ENCODE measurements around the gene TAL1. TPM values are rescaled to one million over a fixed set of nuclear protein-coding genes. Genes with fewer than 3 reads are reported as not detected.
"Not testable (repeated sequence)": the region's sequence is repeated elsewhere in the genome, so short reads cannot be mapped to it uniquely, and the experiment has no call there.

Gene TAL1
- total and polyA plus RNA-seq, 4 donors, result 6.4 to 9.6 (median 9.0) TPM

GRCh38 chr1:47207803-47208373, 24.1 kb downstream of the TAL1 start:
- Histone ChIP-seq H3K9me3 (ENCODE audit: control insufficient read depth in 4 of 4, insufficient read depth in 3 of 4, low read length in 3 of 4) (no peaks in the 10 kb centered on the region), H3K9ac (ENCODE audit: insufficient read depth in 1 of 2, low read length in 2 of 2) (no peak overlapping the region), H3K27me3 (ENCODE audit: control insufficient read depth in 3 of 3, insufficient read depth in 3 of 3, low read length in 2 of 3) (peaks cover 0 to 24% (median 0%) of the 10 kb centered on the region in 3 donors), H3K27ac (ENCODE audit: low read depth in 1 of 2, low read length in 1 of 2) (no peak overlapping the region), H3K4me1 (ENCODE audit: control insufficient read depth in 5 of 5, insufficient read depth in 5 of 5, low read length in 5 of 5) (peaks cover 0 to 4% (median 0%) of the 10 kb centered on the region in 5 donors), H3K36me3 (ENCODE audit: control insufficient read depth in 4 of 4, insufficient read depth in 4 of 4, low read length in 4 of 4) (no peaks in the 10 kb centered on the region), H3K4me3 (no peak overlapping the region)
- ATAC-seq (ENCODE audit: insufficient read depth, low FRiP score), result no peak
- TF ChIP-seq CTCF (IDR thresholded peaks at IDR 0.05; ENCODE audit: control extremely low read depth, extremely low read depth), result no peak
- DNase-seq, result no peak
- WGBS, 2 donors, result 77 to 87% methylated on average over 8 of the region's 8 CpGs

- no peak for ATAC-seq (ENCODE audit: insufficient read depth, low FRiP score)
- Histone ChIP-seq H3K27me3 (ENCODE audit: control insufficient read depth in 3 of 3, insufficient read depth in 3 of 3, low read length in 2 of 3) (peaks cover 0 to 24% (median 2%) of the 10 kb centered on the region in 3 donors), H3K9me3 (ENCODE audit: control insufficient read depth in 4 of 4, insufficient read depth in 3 of 4, low read length in 3 of 4) (no peaks in the 10 kb centered on the region), H3K27ac (ENCODE audit: low read depth in 1 of 2, low read length in 1 of 2) (no peak overlapping the region), H3K4me3 (no peak overlapping the region), H3K9ac (ENCODE audit: insufficient read depth in 1 of 2, low read length in 2 of 2) (no peak overlapping the region), H3K36me3 (ENCODE audit: control insufficient read depth in 4 of 4, insufficient read depth in 4 of 4, low read length in 4 of 4) (no peaks in the 10 kb centered on the region), H3K4me1 (ENCODE audit: control insufficient read depth in 5 of 5, insufficient read depth in 5 of 5, low read length in 5 of 5) (no peaks in the 10 kb centered on the region)
- 92 to 96% methylated on average over 5 of the region's 5 CpGs for WGBS, 2 donors
- TF ChIP-seq CTCF (IDR thresholded peaks at IDR 0.05; ENCODE audit: control extremely low read depth, extremely low read depth), result no peak
- DNase-seq, result no peak
These were observed 26.1 kb downstream of the TAL1 start for GRCh38 chr1:47205918-47206317.

- H3K27me3 ChIP-seq (ENCODE audit: control insufficient read depth in 3 of 3, insufficient read depth in 3 of 3, low read length in 2 of 3), result peaks cover 0 to 19% (median 2%) of the 10 kb centered on the region in 3 donors
- 17 to 18% methylated on average over 2 of the region's 2 CpGs for WGBS, 2 donors
- H3K4me3 ChIP-seq; H3K9ac ChIP-seq (ENCODE audit: insufficient read depth in 1 of 2, low read length in 2 of 2); H3K9me3 ChIP-seq (ENCODE audit: control insufficient read depth in 4 of 4, insufficient read depth in 3 of 4, low read length in 3 of 4); DNase-seq; H3K36me3 ChIP-seq (ENCODE audit: control insufficient read depth in 4 of 4, insufficient read depth in 4 of 4, low read length in 4 of 4); ATAC-seq (ENCODE audit: insufficient read depth, low FRiP score); H3K4me1 ChIP-seq (ENCODE audit: control insufficient read depth in 5 of 5, insufficient read depth in 5 of 5, low read length in 5 of 5); H3K27ac ChIP-seq (ENCODE audit: low read depth in 1 of 2, low read length in 1 of 2): not testable (repeated sequence)
These were observed 28.5 kb downstream of the TAL1 start for GRCh38 chr1:47203504-47203903.

- Histone ChIP-seq H3K27me3 (ENCODE audit: control insufficient read depth in 3 of 3, insufficient read depth in 3 of 3, low read length in 2 of 3) (peaks cover 0 to 12% (median 2%) of the 10 kb centered on the region in 3 donors), H3K9ac (ENCODE audit: insufficient read depth in 1 of 2, low read length in 2 of 2) (no peak overlapping the region), H3K9me3 (ENCODE audit: control insufficient read depth in 4 of 4, insufficient read depth in 3 of 4, low read length in 3 of 4) (no peaks in the 10 kb centered on the region), H3K36me3 (ENCODE audit: control insufficient read depth in 4 of 4, insufficient read depth in 4 of 4, low read length in 4 of 4) (no peaks in the 10 kb centered on the region), H3K4me3 (no peak overlapping the region), H3K27ac (ENCODE audit: low read depth in 1 of 2, low read length in 1 of 2) (no peak overlapping the region), H3K4me1 (ENCODE audit: control insufficient read depth in 5 of 5, insufficient read depth in 5 of 5, low read length in 5 of 5) (no peaks in the 10 kb centered on the region)
- ATAC-seq (ENCODE audit: insufficient read depth, low FRiP score) (no peak), DNase-seq (peak; percentile 38 to 56 (median 47))
- TF ChIP-seq CTCF (IDR thresholded peaks at IDR 0.05; ENCODE audit: control extremely low read depth, extremely low read depth), result no peak
- WGBS, 2 donors, result 63% methylated on average over 4 of the region's 4 CpGs
These were observed 30.8 kb downstream of the TAL1 start for GRCh38 chr1:47201179-47201578.
